ENCODE results near the gene DDX54.

- TF ChIP-seq CTCF (conservative IDR thresholded peaks at IDR 0.05 in 1 of 2, IDR thresholded peaks at IDR 0.05 in 1 of 2; ENCODE audit: extremely low read depth in 1 of 2, insufficient read depth in 1 of 2, low read depth in 1 of 2, low read length in 2 of 2) = no peak
- TF ChIP-seq EZH2 (IDR thresholded peaks at IDR 0.05; ENCODE audit: borderline replicate concordance, low read length) = no peak
Measured at GRCh38 chr12:113220593-113221180, 35.4 kb upstream of the DDX54 start.
